NCI-H69 (cell line): Measurements from ENCODE around the gene ERRFI1.
"Not testable (repeated sequence)": the region's sequence is repeated elsewhere in the genome, so short reads cannot be mapped to it uniquely, and the experiment has no call there.

ENCODE experiments used
- DNase-seq: peaks from one replicate; lab custom pipeline; 2025; lab: John Stamatoyannopoulos, UW

ERRFI1 gene

GRCh38 chr1:8026153-8026975, at the start of gene ERRFI1:
Gene ERRFI1 (minus strand): TSS chr1:8026309. CDS start chr1:8015619, 10,690 bp downstream.
- DNase-seq: peak; percentile 94

- no peak for DNase-seq
These were observed 49.5 kb upstream of the ERRFI1 start for GRCh38 chr1:8075511-8076051.

- DNase-seq: no peak
These were observed 47.2 kb upstream of the ERRFI1 start for GRCh38 chr1:8073112-8073855.

GRCh38 chr1:8070381-8070811, 44.3 kb upstream of the ERRFI1 start:
- no peak for DNase-seq

- DNase-seq: not testable (repeated sequence)
These were observed 43.7 kb upstream of the ERRFI1 start for GRCh38 chr1:8069614-8070320.

GRCh38 chr1:8065369-8065768, 39.3 kb upstream of the ERRFI1 start:
- no peak for DNase-seq

GRCh38 chr1:8063298-8064036, 37.4 kb upstream of the ERRFI1 start:
- DNase-seq: peak; percentile 7

GRCh38 chr1:8062861-8063260, 36.8 kb upstream of the ERRFI1 start:
- DNase-seq: no peak

- DNase-seq: no peak
These were observed 35.7 kb upstream of the ERRFI1 start for GRCh38 chr1:8061673-8062386.

GRCh38 chr1:8061210-8061609, 35.1 kb upstream of the ERRFI1 start:
- DNase-seq: peak; percentile 9

GRCh38 chr1:8059161-8059622, 33.1 kb upstream of the ERRFI1 start:
- DNase-seq: no peak

GRCh38 chr1:8057779-8058178, 31.7 kb upstream of the ERRFI1 start:
- DNase-seq: not testable (repeated sequence)

- DNase-seq: no peak
These were observed 29.9 kb upstream of the ERRFI1 start for GRCh38 chr1:8055973-8056372.

- DNase-seq: no peak
These were observed 27.9 kb upstream of the ERRFI1 start for GRCh38 chr1:8053878-8054567.

GRCh38 chr1:8051650-8052049, 25.5 kb upstream of the ERRFI1 start:
- no peak for DNase-seq

- DNase-seq: not testable (repeated sequence)
These were observed 23.1 kb upstream of the ERRFI1 start for GRCh38 chr1:8049229-8049628.

GRCh38 chr1:8047686-8048445, 21.8 kb upstream of the ERRFI1 start:
- peak; percentile 8 for DNase-seq

- DNase-seq: peak; percentile 6
These were observed 21.0 kb upstream of the ERRFI1 start for GRCh38 chr1:8047112-8047511.

- no peak for DNase-seq
These were observed 20.3 kb upstream of the ERRFI1 start for GRCh38 chr1:8046391-8046790.
